Natural killer cell (primary cell): ENCODE results near the gene CRNKL1. TPM values are rescaled to one million over a fixed set of nuclear protein-coding genes. Genes with fewer than 3 reads are reported as not detected.

ENCODE experiments used
- ATAC-seq, 3 donors: fragments of 150-1000 bp in 2 of 3; fragments of 200-7000 bp in 1 of 3; cut with Tn5 transposase; 1 replicate in 1 of 3; 2 replicates in 2 of 3; pipeline ENCODE4 v1.10.0; 2021; ENCODE audit warnings: mild to moderate bottlenecking in 2 of 3, moderate library complexity in 2 of 3
- DNase-seq, 2 donors: peaks; one replicate each; pipeline versions ENCODE4 v3.0.0 to v3.0.0-alpha.2; 2013 to 2021; ENCODE audit warnings: mixed read lengths in 1 of 2
- H3K27ac ChIP-seq: one replicate; pipeline ENCODE4 v1.5.1; 2013; ENCODE audit warnings: mild to moderate bottlenecking, low read length
- H3K27me3 ChIP-seq: one replicate; pipeline ENCODE4 v1.6.1; 2013; ENCODE audit warnings: low read length; ENCODE audit not compliant: control insufficient read depth, insufficient read depth
- H3K36me3 ChIP-seq: one replicate; pipeline ENCODE4 v1.6.1; 2013; ENCODE audit warnings: low read length; ENCODE audit not compliant: control insufficient read depth, insufficient read depth
- H3K4me1 ChIP-seq: one replicate; pipeline ENCODE4 v1.6.1; 2013; ENCODE audit warnings: low read length; ENCODE audit not compliant: control insufficient read depth, insufficient read depth
- H3K4me3 ChIP-seq: one replicate; pipeline ENCODE4 v1.5.1; 2013; ENCODE audit warnings: low read length
- H3K9me3 ChIP-seq: one replicate; pipeline ENCODE4 v1.6.1; 2013; ENCODE audit warnings: low read length; ENCODE audit not compliant: control insufficient read depth, insufficient read depth
- H3K27ac Mint-ChIP-seq, 2 donors: one replicate each; pipeline ENCODE4 v1.8.0; 2022; ENCODE audit warnings: mild to moderate bottlenecking in 2 of 2, mixed read lengths in 2 of 2, moderate library complexity in 1 of 2
- H3K27me3 Mint-ChIP-seq, 2 donors: one replicate each; pipeline ENCODE4 v1.8.0; 2022; ENCODE audit warnings: low read depth in 2 of 2, mixed read lengths in 2 of 2
- H3K36me3 Mint-ChIP-seq: one replicate; pipeline ENCODE4 v1.8.0; 2022; ENCODE audit warnings: mixed read lengths
- H3K4me1 Mint-ChIP-seq, 2 donors: one replicate each; pipeline ENCODE4 v1.8.0; 2022; ENCODE audit warnings: mixed read lengths in 2 of 2
- H3K4me3 Mint-ChIP-seq: one replicate; pipeline ENCODE4 v1.8.0; 2022; ENCODE audit warnings: mild to moderate bottlenecking, moderate library complexity, mixed read lengths
- H3K9me3 Mint-ChIP-seq, 2 donors: one replicate each; pipeline ENCODE4 v1.8.0; 2022; ENCODE audit warnings: mixed read lengths in 2 of 2
- WGBS: methylation state at CpG from one replicate; pipeline ENCODE4 v1.1.7; 2013; ENCODE audit warnings: missing lambda C conversion rate; ENCODE audit not compliant: insufficient coverage; 5-methylcytosine and 5-hydroxymethylcytosine counted together
- intact Hi-C: fragments of 100-400 bp; cut with micrococcal nuclease; formaldehyde crosslinking; loops from one replicate; pipeline ENCODE4 v1.14.2; 2022
- total RNA-seq, 4 donors: library from RNA; stranded (reverse); fragments of 120-200 nt in 1 of 4; gene quantifications; one replicate each; pipeline versions ENCODE4 v1.2.3 to v1.2.4, GENCODE V29; 2013 to 2022
- TF ChIP-seq, protein P1 (sequence below): fragments of 200-600 bp; IDR thresholded peaks from one replicate; pipeline ENCODE4 v1.8.0; 2022; ENCODE audit warnings: antibody characterized with exemption

CRNKL1 gene
- total RNA-seq, 3 donors from 2014 or later (not counting 1 experiment from before 2014, with no cell fraction given), result 30.8 to 34.5 (median 31.6) TPM

DNA sequence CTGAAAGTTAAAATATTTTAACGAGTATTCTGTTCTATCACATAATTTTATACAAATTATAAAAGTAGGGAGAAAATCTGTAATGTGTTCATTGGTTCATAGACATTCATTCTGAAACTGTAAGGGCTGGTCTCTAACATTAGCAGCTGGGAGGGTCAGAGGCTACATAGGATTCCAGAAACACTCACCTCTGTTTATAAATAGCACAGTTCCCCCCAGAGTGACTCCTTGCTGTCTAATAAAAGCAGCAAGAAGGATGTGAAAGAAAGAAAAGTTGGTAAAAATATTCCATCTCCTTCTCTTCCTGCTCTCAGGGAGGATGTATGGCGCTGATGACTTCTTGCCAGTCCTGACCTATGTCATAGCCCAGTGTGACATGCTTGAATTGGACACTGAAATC, 60.4 kb downstream of the CRNKL1 start:
- intact Hi-C loops, result no loop called here
- TF ChIP-seq, protein P1, sequence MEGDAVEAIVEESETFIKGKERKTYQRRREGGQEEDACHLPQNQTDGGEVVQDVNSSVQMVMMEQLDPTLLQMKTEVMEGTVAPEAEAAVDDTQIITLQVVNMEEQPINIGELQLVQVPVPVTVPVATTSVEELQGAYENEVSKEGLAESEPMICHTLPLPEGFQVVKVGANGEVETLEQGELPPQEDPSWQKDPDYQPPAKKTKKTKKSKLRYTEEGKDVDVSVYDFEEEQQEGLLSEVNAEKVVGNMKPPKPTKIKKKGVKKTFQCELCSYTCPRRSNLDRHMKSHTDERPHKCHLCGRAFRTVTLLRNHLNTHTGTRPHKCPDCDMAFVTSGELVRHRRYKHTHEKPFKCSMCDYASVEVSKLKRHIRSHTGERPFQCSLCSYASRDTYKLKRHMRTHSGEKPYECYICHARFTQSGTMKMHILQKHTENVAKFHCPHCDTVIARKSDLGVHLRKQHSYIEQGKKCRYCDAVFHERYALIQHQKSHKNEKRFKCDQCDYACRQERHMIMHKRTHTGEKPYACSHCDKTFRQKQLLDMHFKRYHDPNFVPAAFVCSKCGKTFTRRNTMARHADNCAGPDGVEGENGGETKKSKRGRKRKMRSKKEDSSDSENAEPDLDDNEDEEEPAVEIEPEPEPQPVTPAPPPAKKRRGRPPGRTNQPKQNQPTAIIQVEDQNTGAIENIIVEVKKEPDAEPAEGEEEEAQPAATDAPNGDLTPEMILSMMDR, result no peak
- WGBS, result 93% methylated on average over 1 of the region's 2 CpGs
- no peaks in the 10 kb centered on the region for H3K9me3 Mint-ChIP-seq
- H3K4me1 Mint-ChIP-seq, result no peaks in the 10 kb centered on the region
- Histone ChIP-seq H3K36me3 (no peaks in the 10 kb centered on the region), H3K4me1 (no peaks in the 10 kb centered on the region), H3K27me3 (no peaks in the 10 kb centered on the region), H3K27ac (no peak overlapping the region), H3K9me3 (no peaks in the 10 kb centered on the region), H3K4me3 (no peak overlapping the region)
- no peak overlapping the region for H3K4me3 Mint-ChIP-seq
- H3K27ac Mint-ChIP-seq, result no peak overlapping the region
- DNase-seq, result no peak
- H3K27me3 Mint-ChIP-seq, result peaks cover 8 to 14% of the 10 kb centered on the region in 2 donors
- H3K36me3 Mint-ChIP-seq, result no peaks in the 10 kb centered on the region
- ATAC-seq, result no peak

DNA sequence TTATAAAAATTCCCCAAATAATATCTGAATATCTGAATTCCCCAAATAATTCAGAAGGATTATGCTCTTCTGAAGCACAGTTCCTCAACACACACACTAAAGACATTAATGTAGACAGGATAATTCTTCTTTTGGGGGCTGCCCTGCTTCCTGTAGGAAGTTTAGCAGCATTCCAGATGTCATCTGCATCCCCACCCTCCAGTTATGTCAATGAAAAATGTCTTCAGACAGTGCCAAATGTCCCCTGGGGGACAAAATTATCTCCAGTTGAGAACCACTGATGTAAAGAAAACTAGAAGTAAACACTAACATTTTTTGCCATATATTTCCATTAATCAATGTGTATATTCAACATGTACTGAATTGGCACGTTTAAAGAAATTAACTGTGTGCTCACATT, 61.0 kb downstream of the CRNKL1 start:
- H3K36me3 ChIP-seq, result no peaks in the 10 kb centered on the region
- Mint-ChIP-seq H3K4me1 (no peaks in the 10 kb centered on the region), H3K9me3 (no peaks in the 10 kb centered on the region), H3K36me3 (no peaks in the 10 kb centered on the region), H3K4me3 (no peak overlapping the region), H3K27me3 (peaks cover 8 to 14% of the 10 kb centered on the region in 2 donors), H3K27ac (no peak overlapping the region)
- DNase-seq (no peak), ATAC-seq (no peak)
- no peak overlapping the region for H3K27ac ChIP-seq
- 88% methylated on average over 1 of the region's 1 CpG for WGBS
- H3K4me3 ChIP-seq, result no peak overlapping the region
- intact Hi-C loops, result no loop called here
- H3K27me3 ChIP-seq, result no peaks in the 10 kb centered on the region
- TF ChIP-seq, protein P1, result no peak
- no peaks in the 10 kb centered on the region for H3K4me1 ChIP-seq
- H3K9me3 ChIP-seq, result no peaks in the 10 kb centered on the region

DNA sequence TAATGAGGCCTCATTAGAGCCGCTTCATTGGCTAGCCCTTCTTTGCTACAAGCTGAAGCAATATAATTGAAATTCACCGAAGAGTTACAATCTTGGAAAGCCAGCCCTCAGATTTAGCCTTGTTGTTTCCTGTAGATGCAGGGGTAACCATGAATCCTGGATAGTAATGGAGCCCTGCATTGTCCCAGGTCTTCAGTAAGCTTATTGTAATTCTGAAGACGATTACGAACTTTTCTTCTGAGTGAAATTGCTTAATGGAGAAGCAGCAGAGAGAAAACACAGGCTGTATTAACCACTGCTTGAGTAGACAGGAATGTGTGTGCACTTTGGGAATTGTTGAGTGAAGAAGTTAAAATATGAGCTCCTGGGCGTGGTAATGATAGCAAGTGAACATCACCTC, 61.4 kb downstream of the CRNKL1 start:
- peaks cover 8 to 14% of the 10 kb centered on the region in 2 donors for H3K27me3 Mint-ChIP-seq
- Histone ChIP-seq H3K4me3 (no peak overlapping the region), H3K4me1 (no peaks in the 10 kb centered on the region), H3K36me3 (no peaks in the 10 kb centered on the region), H3K9me3 (no peaks in the 10 kb centered on the region), H3K27ac (no peak overlapping the region), H3K27me3 (no peaks in the 10 kb centered on the region)
- H3K4me1 Mint-ChIP-seq, result no peaks in the 10 kb centered on the region
- H3K27ac Mint-ChIP-seq, result no peak overlapping the region
- WGBS, result 89% methylated on average over 5 of the region's 5 CpGs
- no peaks in the 10 kb centered on the region for H3K9me3 Mint-ChIP-seq
- ATAC-seq (no peak), DNase-seq (no peak)
- H3K4me3 Mint-ChIP-seq, result no peak overlapping the region
- TF ChIP-seq, protein P1, result no peak
- H3K36me3 Mint-ChIP-seq, result no peaks in the 10 kb centered on the region
- intact Hi-C loops, result no loop called here

DNA sequence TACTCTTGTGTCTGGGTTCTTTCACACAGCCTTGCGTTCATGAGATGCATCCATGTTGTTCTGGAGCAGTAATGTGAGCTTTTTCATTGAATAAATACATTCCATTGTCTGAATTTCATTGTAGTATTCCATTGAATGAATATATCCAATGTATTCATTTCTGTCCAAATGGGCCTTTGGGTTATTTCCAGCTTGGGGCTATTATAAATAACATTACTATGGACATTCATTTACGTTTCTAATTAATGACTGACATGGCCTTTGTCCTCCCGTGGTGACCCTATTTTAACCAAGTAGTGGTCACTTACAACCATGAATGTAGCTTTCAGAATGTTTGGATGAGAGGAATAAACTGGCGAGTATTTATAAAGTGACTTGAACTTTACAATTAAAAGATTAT, 65.2 kb downstream of the CRNKL1 start:
- Histone ChIP-seq H3K27me3 (no peaks in the 10 kb centered on the region), H3K36me3 (no peaks in the 10 kb centered on the region), H3K4me3 (no peak overlapping the region), H3K4me1 (no peaks in the 10 kb centered on the region), H3K27ac (no peak overlapping the region), H3K9me3 (no peaks in the 10 kb centered on the region)
- WGBS, result 86% methylated on average over 3 of the region's 4 CpGs
- DNase-seq (no peak), ATAC-seq (no peak)
- no peaks in the 10 kb centered on the region for H3K4me1 Mint-ChIP-seq
- TF ChIP-seq, protein P1, result no peak
- no peak overlapping the region for H3K27ac Mint-ChIP-seq
- H3K27me3 Mint-ChIP-seq, result peaks cover 6 to 7% of the 10 kb centered on the region in 2 donors
- H3K9me3 Mint-ChIP-seq, result no peaks in the 10 kb centered on the region
- H3K4me3 Mint-ChIP-seq, result no peak overlapping the region
- intact Hi-C loops, result no loop called here
- H3K36me3 Mint-ChIP-seq, result no peaks in the 10 kb centered on the region
